Spleen (tissue), 11 donors: ENCODE measurements around the gene CMPK1. TPM values are rescaled to one million over a fixed set of nuclear protein-coding genes. Genes with fewer than 3 reads are reported as not detected.

Source experiments
- DNase-seq: peaks from one replicate; pipeline ENCODE4 v3.0.0-alpha.2; 2020
- H3K27ac ChIP-seq, 8 donors: fragments of 200-600 bp; sonication (generic) in 7 of 8; 1 replicate in 4 of 8; 2 replicates in 4 of 8; pipeline versions ENCODE4 v1.5.0 to v1.8.0; 2016 to 2021; ENCODE audit warnings: inconsistent platforms in 4 of 8, mild to moderate bottlenecking in 4 of 8, moderate library complexity in 1 of 8
- H3K27me3 ChIP-seq, 7 donors: fragments of 200-600 bp; sonication (generic) in 6 of 7; replicated peaks in 1 of 7; 1 replicate in 4 of 7; 2 replicates in 3 of 7; pipeline versions ENCODE4 v1.5.0 to v1.8.0; 2016 to 2021; ENCODE audit warnings: inconsistent platforms in 3 of 7, mild to moderate bottlenecking in 1 of 7
- H3K36me3 ChIP-seq, 6 donors: fragments of 200-600 bp; sonication (generic) in 5 of 6; 1 replicate in 4 of 6; 2 replicates in 2 of 6; pipeline versions ENCODE4 v1.5.0 to v1.8.0; 2016 to 2021; ENCODE audit warnings: inconsistent platforms in 2 of 6
- H3K4me1 ChIP-seq, 6 donors: fragments of 200-600 bp; sonication (generic) in 5 of 6; 1 replicate in 3 of 6; 2 replicates in 3 of 6; pipeline versions ENCODE4 v1.5.0 to v1.8.0; 2016 to 2021; ENCODE audit warnings: inconsistent platforms in 3 of 6
- H3K4me3 ChIP-seq, 8 donors: fragments of 200-600 bp; sonication (generic) in 7 of 8; 1 replicate in 4 of 8; 2 replicates in 4 of 8; pipeline versions ENCODE4 v1.5.0 to v1.8.0; 2016 to 2021; ENCODE audit warnings: inconsistent platforms in 4 of 8, mild to moderate bottlenecking in 4 of 8, moderate library complexity in 2 of 8
- H3K9me3 ChIP-seq, 8 donors: fragments of 200-600 bp; sonication (generic) in 7 of 8; 1 replicate in 4 of 8; 2 replicates in 4 of 8; pipeline versions ENCODE4 v1.5.0 to v1.8.0; 2016 to 2021; ENCODE audit warnings: inconsistent platforms in 4 of 8
- POLR2A ChIP-seq, 3 donors: fragments of 450-650 bp; IDR thresholded peaks; one replicate each; pipeline ENCODE4 v1.5.1; 2017; ENCODE audit warnings: antibody characterized with exemption in 3 of 3, mild to moderate bottlenecking in 1 of 3
- POLR2AphosphoS5 ChIP-seq, 3 donors: sonication (generic); formaldehyde crosslinking; IDR thresholded peaks; one replicate each; pipeline ENCODE4 v1.5.1; 2017; ENCODE audit warnings: antibody characterized with exemption in 3 of 3
- WGBS, 5 donors: extraction: QIAGEN DNeasy Blood & Tissue Kit in 3 of 5; methylation state at CpG; one replicate each; pipeline versions ENCODE4 v1.1.5 to v1.1.7; 2013 to 2018; 5-methylcytosine and 5-hydroxymethylcytosine counted together
- intact Hi-C: fragments of 100-400 bp; cut with DNase I; formaldehyde crosslinking; loops from one replicate; pipeline ENCODE4 v1.15.0; 2023; ENCODE audit warnings: low total_unique reads
- polyA plus RNA-seq, 3 donors: library from polyadenylated mRNA; stranded (reverse); fragments of 200-250 nt; gene quantifications; one replicate each; pipeline ENCODE4 v1.2.1, GENCODE V29; 2013
- total RNA-seq, 7 donors: library from RNA; depleted of rRNA in 3 of 7; stranded (reverse); fragments of >200 nt in 3 of 7; fragmentation: NEBNext Ultra II Directional in 4 of 7; extraction: Animal tissue kit (Norgen Biotek cat#: 25700) in 4 of 7; gene quantifications; one replicate each; pipeline versions ENCODE4 v1.1.0 to v1.2.1, GENCODE V29; 2016 to 2021
- TF ChIP-seq, protein P1 (sequence below), 11 experiments: fragments of 200-600 bp in 7 of 11; fragments of 450-650 bp in 4 of 11; sonication (generic) in 4 of 11; IDR thresholded peaks in 8 of 11; conservative IDR thresholded peaks in 3 of 11; 1 replicate in 7 of 11; 2 replicates in 4 of 11; pipeline versions ENCODE4 v1.4.0 to v1.8.0; 2016 to 2021; ENCODE audit warnings: antibody characterized with exemption in 11 of 11, inconsistent platforms in 4 of 11, mild to moderate bottlenecking in 1 of 11
- donor health status: healthy with polysubstance abuse.
- donor health status: DM: no; HTN: no; CAD: no; lungs with moderate emphysema.
- donor health status: DM: no; HTN: no; CAD: no.
- donor health status: Bipolar disorder and iron deficiency.
- donor health status: healthy.
- donor health status: DM: no; HTN: no; CAD: no.
- donor health status: DM: yes; HTN: yes; CAD: no.

CMPK1 gene
- total and polyA plus RNA-seq, 10 donors = 69.8 to 101 (median 86.2) TPM

DNA sequence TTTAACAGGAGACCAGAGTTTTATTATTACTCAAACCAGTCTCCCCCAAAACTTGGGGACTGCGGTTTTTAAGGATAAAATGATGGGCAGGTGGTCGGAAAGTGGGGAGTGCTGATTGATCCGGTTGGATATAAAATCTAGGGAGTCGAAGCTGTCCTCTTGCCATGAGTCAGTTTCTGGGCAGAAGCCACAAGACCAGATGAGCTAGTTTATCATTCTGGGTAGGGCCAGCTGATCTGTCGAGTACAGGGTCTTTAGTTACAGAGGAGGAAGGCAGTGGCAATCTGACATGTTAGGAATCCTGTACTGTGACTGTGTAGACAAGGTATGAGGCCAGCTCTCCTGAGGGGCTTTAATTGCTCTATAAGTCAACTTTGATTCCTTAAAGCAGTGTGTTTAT is 59.6 kb downstream of the CMPK1 start:
- peaks cover 0 to 47% (median 0%) of the 10 kb centered on the region in 7 donors for H3K27me3 ChIP-seq
- 78 to 88% (median 84%) methylated on average over 5 of the region's 5 CpGs for WGBS, 5 donors
- TF ChIP-seq POLR2AphosphoS5 (IDR thresholded peaks at IDR 0.05) (no peak), POLR2A (IDR thresholded peaks at IDR 0.05) (no peak)
- TF ChIP-seq, protein P1, sequence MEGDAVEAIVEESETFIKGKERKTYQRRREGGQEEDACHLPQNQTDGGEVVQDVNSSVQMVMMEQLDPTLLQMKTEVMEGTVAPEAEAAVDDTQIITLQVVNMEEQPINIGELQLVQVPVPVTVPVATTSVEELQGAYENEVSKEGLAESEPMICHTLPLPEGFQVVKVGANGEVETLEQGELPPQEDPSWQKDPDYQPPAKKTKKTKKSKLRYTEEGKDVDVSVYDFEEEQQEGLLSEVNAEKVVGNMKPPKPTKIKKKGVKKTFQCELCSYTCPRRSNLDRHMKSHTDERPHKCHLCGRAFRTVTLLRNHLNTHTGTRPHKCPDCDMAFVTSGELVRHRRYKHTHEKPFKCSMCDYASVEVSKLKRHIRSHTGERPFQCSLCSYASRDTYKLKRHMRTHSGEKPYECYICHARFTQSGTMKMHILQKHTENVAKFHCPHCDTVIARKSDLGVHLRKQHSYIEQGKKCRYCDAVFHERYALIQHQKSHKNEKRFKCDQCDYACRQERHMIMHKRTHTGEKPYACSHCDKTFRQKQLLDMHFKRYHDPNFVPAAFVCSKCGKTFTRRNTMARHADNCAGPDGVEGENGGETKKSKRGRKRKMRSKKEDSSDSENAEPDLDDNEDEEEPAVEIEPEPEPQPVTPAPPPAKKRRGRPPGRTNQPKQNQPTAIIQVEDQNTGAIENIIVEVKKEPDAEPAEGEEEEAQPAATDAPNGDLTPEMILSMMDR (IDR thresholded peaks at IDR 0.05 in 8 of 11, conservative IDR thresholded peaks at IDR 0.05 in 3 of 11) = no peak
- H3K9me3 ChIP-seq = no peaks in the 10 kb centered on the region
- no peaks in the 10 kb centered on the region for H3K4me1 ChIP-seq
- no peak overlapping the region for H3K27ac ChIP-seq
- intact Hi-C loops = no loop called here
- no peaks in the 10 kb centered on the region for H3K36me3 ChIP-seq
- no peak for DNase-seq
- no peak overlapping the region for H3K4me3 ChIP-seq

DNA sequence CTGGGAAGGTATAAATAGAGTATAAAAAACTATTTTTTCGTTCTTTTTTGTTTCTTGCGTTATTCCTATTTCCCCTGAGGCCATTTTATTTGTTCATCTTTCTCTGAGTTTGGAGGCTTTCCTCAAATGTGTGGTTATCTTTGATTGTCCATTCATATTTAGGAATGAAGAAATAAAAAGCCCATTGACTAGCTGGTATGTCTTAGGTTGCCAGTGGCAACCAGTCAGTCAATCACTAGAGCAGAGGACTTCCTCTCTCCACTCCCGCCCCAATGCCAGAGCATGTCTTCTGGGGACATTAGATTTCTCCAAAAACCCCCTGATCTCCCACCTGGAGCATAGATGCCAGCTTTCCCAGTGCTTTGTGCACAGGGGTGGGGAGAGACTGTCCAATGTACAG is 61.8 kb downstream of the CMPK1 start:
- peaks cover 0 to 61% (median 0%) of the 10 kb centered on the region in 7 donors for H3K27me3 ChIP-seq
- no peak for TF ChIP-seq POLR2A (IDR thresholded peaks at IDR 0.05)
- TF ChIP-seq, protein P1 (IDR thresholded peaks at IDR 0.05 in 8 of 11, conservative IDR thresholded peaks at IDR 0.05 in 3 of 11) = no peak
- TF ChIP-seq POLR2AphosphoS5 (IDR thresholded peaks at IDR 0.05) = no peak

DNA sequence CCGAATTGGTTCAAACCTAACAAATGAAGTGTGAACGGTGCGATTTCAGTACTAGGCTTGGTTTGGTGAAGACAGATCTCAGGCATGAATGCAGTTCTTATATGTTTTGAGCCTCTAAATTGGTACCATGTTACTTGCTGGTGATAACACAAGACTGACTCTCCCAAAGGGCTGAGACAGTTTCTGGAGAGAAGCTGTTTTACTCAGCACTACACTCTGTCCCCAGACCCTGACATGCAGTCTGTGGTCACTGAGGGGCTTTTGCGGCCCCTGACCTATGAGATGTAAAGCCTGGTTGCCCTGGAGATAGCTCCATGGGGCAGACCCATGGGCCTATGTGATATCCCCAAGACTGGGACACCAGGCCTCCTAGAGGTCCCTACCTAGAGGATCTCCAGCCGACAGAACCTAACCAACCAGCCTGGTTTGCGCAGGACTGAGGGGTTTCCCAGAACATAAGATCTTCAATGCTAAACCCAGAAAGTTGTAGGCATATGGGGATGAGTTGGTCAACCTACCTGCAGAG is 63.1 kb downstream of the CMPK1 start:
- 86 to 96% (median 94%) methylated on average over 6 of the region's 6 CpGs for WGBS, 5 donors
- TF ChIP-seq, protein P1 (IDR thresholded peaks at IDR 0.05 in 8 of 11, conservative IDR thresholded peaks at IDR 0.05 in 3 of 11) = no peak
- TF ChIP-seq POLR2A (IDR thresholded peaks at IDR 0.05) = no peak
- no peaks in the 10 kb centered on the region for H3K4me1 ChIP-seq
- H3K27me3 ChIP-seq = peaks cover 0 to 54% (median 0%) of the 10 kb centered on the region in 7 donors
- intact Hi-C loops = no loop called here
- no peak for DNase-seq
- H3K27ac ChIP-seq = no peak overlapping the region
- H3K36me3 ChIP-seq = no peaks in the 10 kb centered on the region
- no peak overlapping the region for H3K4me3 ChIP-seq
- no peaks in the 10 kb centered on the region for H3K9me3 ChIP-seq

More for the DNA sequence above, 61.8 kb downstream of the CMPK1 start:
- no peaks in the 10 kb centered on the region for H3K36me3 ChIP-seq
- H3K9me3 ChIP-seq = no peaks in the 10 kb centered on the region
- H3K4me3 ChIP-seq = no peak overlapping the region
- H3K4me1 ChIP-seq = no peaks in the 10 kb centered on the region
- DNase-seq = no peak
- no peak overlapping the region for H3K27ac ChIP-seq
- 76 to 89% (median 78%) methylated on average over 3 of the region's 3 CpGs for WGBS, 5 donors
- intact Hi-C loops = no loop called here

DNA sequence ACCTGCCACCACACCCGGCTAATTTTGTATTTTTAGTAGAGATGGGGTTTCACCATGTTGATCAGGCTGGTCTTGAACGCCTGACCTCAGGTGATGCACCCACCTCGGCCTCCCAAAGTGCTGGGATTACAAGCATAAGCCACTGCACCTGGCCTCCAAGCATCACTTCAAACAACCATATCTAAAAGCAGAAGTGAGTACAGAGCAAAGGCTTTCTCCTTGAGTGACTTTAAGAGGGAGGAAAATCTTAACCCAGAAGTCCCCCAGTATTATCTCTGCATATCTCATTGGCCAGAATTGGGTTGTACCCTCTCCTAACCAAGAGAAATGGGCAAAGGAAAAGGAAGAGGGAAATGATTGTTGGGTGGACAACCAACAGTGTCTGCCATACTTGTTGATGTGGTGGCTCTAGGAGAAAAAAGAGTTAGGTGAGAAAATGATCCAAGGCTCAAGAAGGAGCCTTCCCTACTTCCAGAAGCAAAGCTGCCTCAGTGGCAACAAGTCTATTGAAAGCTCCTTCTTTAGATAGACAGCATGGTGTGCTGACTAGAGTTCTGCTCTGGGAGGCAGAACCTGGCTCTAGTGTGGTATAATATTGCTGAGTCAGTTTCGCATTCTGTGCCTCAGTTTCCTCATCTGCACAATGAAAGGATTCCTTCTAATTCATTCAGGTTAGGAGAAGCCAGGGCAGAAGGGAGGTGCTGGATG is 65.7 kb downstream of the CMPK1 start:
- Histone ChIP-seq H3K4me1 (no peaks in the 10 kb centered on the region), H3K27ac (no peak overlapping the region), H3K36me3 (no peaks in the 10 kb centered on the region), H3K27me3 (peaks cover 0 to 58% (median 0%) of the 10 kb centered on the region in 7 donors), H3K4me3 (no peak overlapping the region), H3K9me3 (no peaks in the 10 kb centered on the region)
- intact Hi-C loops = no loop called here
- DNase-seq = no peak
- 67 to 80% (median 73%) methylated on average over 4 of the region's 4 CpGs for WGBS, 5 donors
- TF ChIP-seq POLR2A (IDR thresholded peaks at IDR 0.05) (no peak), POLR2AphosphoS5 (IDR thresholded peaks at IDR 0.05) (no peak)
- TF ChIP-seq, protein P1 (IDR thresholded peaks at IDR 0.05 in 8 of 11, conservative IDR thresholded peaks at IDR 0.05 in 3 of 11) = no peak
